Testis (tissue), 2 donors: ENCODE measurements around the gene CHST12.

Experiments used
- CTCF ChIP-seq, 3 experiments: fragments of 450-650 bp in 2 of 3; fragments of 200-600 bp in 1 of 3; sonication (generic) in 1 of 3; IDR thresholded peaks; one replicate each; pipeline ENCODE4 v1.5.1; 2016 to 2019; ENCODE audit warnings: antibody characterized with exemption in 3 of 3, mild to moderate bottlenecking in 2 of 3, moderate library complexity in 1 of 3
- POLR2A ChIP-seq: fragments of 450-650 bp; IDR thresholded peaks from one replicate; pipeline ENCODE4 v1.6.1; 2017; ENCODE audit warnings: antibody characterized with exemption, mild to moderate bottlenecking, moderate library complexity

- TF ChIP-seq CTCF (IDR thresholded peaks at IDR 0.05) (no peak), POLR2A (no peak)
These were observed 18.5 kb downstream of the CHST12 start for GRCh38 chr7:2421943-2422310.
